Gastroesophageal sphincter (tissue), 3 donors: ENCODE measurements around the gene STRIP2.

Experiments used
- EP300 ChIP-seq: sonication (generic); formaldehyde crosslinking; IDR thresholded peaks from one replicate; pipeline ENCODE4 v1.6.1; 2017; ENCODE audit warnings: antibody characterized with exemption, mild to moderate bottlenecking
- POLR2A ChIP-seq, 2 donors: fragments of 450-650 bp; IDR thresholded peaks; one replicate each; pipeline ENCODE4 v1.6.1; 2017; ENCODE audit warnings: antibody characterized with exemption in 2 of 2, mild to moderate bottlenecking in 2 of 2, moderate library complexity in 1 of 2
- TF ChIP-seq, protein P1 (sequence below), 4 experiments: fragments of 200-600 bp in 2 of 4; fragments of 450-650 bp in 2 of 4; sonication (generic) in 1 of 4; IDR thresholded peaks; one replicate each; pipeline ENCODE4 v1.5.1; 2017 to 2019; ENCODE audit warnings: antibody characterized with exemption in 4 of 4, mild to moderate bottlenecking in 2 of 4, moderate library complexity in 2 of 4

DNA sequence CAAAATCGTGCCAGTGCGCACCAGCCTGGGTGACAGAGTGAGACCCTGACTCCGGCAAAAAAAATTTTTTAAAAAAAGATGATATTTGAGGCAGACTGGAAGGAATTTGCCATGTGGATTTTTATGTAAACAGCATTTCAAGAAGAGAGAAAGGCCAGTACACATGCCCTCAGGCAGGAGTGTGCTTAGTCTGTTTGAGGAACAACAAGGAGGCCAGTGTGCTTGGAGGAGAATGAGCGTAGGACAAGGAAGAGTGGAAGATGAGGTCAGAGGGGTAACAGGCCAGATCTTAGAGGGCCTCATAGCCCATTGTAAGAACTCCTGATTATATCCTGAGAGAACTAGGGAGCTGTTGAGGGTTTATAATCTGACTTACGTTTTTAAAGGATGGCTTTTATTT is 17.2 kb upstream of the STRIP2 start:
- TF ChIP-seq POLR2A (IDR thresholded peaks at IDR 0.05) (no peak), EP300 (no peak)
- TF ChIP-seq, protein P1, sequence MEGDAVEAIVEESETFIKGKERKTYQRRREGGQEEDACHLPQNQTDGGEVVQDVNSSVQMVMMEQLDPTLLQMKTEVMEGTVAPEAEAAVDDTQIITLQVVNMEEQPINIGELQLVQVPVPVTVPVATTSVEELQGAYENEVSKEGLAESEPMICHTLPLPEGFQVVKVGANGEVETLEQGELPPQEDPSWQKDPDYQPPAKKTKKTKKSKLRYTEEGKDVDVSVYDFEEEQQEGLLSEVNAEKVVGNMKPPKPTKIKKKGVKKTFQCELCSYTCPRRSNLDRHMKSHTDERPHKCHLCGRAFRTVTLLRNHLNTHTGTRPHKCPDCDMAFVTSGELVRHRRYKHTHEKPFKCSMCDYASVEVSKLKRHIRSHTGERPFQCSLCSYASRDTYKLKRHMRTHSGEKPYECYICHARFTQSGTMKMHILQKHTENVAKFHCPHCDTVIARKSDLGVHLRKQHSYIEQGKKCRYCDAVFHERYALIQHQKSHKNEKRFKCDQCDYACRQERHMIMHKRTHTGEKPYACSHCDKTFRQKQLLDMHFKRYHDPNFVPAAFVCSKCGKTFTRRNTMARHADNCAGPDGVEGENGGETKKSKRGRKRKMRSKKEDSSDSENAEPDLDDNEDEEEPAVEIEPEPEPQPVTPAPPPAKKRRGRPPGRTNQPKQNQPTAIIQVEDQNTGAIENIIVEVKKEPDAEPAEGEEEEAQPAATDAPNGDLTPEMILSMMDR (IDR thresholded peaks at IDR 0.05): no peak
